ENCODE results near the gene ITGA1.

Gene ITGA1

DNA sequence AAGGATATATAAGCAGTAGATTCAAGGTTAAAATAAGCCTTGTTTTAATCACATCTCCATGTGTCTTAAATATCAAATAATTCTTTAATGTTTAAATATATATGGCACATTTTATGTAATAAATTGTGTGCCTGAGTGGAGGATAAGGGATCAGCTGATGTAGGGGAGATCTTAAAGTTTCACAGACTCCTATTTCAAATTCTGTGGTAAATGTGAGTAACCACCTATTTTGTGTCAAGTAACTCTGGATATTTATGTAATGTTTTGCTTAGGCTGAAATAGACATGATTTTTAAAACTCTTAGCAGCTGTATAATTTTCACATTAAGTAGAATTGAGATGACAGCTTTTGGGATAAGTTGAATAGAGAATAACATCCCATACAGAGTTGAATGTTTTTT lies 160.1 kb downstream of the ITGA1 start:
- TF ChIP-seq CSDC2 (CRISPR knock-in tag; IDR thresholded peaks at IDR 0.05): no peak
- TF ChIP-seq, protein P1, sequence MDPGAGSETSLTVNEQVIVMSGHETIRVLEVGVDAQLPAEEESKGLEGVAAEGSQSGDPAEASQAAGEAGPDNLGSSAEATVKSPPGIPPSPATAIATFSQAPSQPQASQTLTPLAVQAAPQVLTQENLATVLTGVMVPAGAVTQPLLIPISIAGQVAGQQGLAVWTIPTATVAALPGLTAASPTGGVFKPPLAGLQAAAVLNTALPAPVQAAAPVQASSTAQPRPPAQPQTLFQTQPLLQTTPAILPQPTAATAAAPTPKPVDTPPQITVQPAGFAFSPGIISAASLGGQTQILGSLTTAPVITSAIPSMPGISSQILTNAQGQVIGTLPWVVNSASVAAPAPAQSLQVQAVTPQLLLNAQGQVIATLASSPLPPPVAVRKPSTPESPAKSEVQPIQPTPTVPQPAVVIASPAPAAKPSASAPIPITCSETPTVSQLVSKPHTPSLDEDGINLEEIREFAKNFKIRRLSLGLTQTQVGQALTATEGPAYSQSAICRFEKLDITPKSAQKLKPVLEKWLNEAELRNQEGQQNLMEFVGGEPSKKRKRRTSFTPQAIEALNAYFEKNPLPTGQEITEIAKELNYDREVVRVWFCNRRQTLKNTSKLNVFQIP (CRISPR knock-in tag; IDR thresholded peaks at IDR 0.05; ENCODE audit: borderline replicate concordance, low read depth): no peak
- TF ChIP-seq PPARA (CRISPR knock-in tag; IDR thresholded peaks at IDR 0.05; ENCODE audit: borderline replicate concordance): no peak
- TF ChIP-seq TOX (CRISPR knock-in tag; IDR thresholded peaks at IDR 0.05; ENCODE audit: borderline replicate concordance): no peak
- TF ChIP-seq OSR1 (CRISPR knock-in tag; IDR thresholded peaks at IDR 0.05): no peak
- TF ChIP-seq ZNF565 (CRISPR knock-in tag; conservative IDR thresholded peaks at IDR 0.05; ENCODE audit: low read depth): no peak
- no peak for TF ChIP-seq ESRRG (CRISPR knock-in tag; IDR thresholded peaks at IDR 0.05)
- no peak for TF ChIP-seq ZFP30 (CRISPR knock-in tag; IDR thresholded peaks at IDR 0.05)
- TF ChIP-seq, protein P2, sequence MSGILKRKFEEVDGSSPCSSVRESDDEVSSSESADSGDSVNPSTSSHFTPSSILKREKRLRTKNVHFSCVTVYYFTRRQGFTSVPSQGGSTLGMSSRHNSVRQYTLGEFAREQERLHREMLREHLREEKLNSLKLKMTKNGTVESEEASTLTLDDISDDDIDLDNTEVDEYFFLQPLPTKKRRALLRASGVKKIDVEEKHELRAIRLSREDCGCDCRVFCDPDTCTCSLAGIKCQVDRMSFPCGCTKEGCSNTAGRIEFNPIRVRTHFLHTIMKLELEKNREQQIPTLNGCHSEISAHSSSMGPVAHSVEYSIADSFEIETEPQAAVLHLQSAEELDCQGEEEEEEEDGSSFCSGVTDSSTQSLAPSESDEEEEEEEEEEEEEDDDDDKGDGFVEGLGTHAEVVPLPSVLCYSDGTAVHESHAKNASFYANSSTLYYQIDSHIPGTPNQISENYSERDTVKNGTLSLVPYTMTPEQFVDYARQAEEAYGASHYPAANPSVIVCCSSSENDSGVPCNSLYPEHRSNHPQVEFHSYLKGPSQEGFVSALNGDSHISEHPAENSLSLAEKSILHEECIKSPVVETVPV (CRISPR knock-in tag; IDR thresholded peaks at IDR 0.05): no peak
- TF ChIP-seq RARB (CRISPR knock-in tag; IDR thresholded peaks at IDR 0.05): no peak
- TF ChIP-seq, protein P3, sequence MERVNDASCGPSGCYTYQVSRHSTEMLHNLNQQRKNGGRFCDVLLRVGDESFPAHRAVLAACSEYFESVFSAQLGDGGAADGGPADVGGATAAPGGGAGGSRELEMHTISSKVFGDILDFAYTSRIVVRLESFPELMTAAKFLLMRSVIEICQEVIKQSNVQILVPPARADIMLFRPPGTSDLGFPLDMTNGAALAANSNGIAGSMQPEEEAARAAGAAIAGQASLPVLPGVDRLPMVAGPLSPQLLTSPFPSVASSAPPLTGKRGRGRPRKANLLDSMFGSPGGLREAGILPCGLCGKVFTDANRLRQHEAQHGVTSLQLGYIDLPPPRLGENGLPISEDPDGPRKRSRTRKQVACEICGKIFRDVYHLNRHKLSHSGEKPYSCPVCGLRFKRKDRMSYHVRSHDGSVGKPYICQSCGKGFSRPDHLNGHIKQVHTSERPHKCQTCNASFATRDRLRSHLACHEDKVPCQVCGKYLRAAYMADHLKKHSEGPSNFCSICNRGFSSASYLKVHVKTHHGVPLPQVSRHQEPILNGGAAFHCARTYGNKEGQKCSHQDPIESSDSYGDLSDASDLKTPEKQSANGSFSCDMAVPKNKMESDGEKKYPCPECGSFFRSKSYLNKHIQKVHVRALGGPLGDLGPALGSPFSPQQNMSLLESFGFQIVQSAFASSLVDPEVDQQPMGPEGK (CRISPR knock-in tag; IDR thresholded peaks at IDR 0.05; ENCODE audit: borderline replicate concordance): no peak
- no peak for TF ChIP-seq TCF4 (CRISPR knock-in tag; IDR thresholded peaks at IDR 0.05; ENCODE audit: borderline replicate concordance)
- TF ChIP-seq GLIS3 (CRISPR knock-in tag; IDR thresholded peaks at IDR 0.05): no peak
- TF ChIP-seq SNAI2 (CRISPR knock-in tag; IDR thresholded peaks at IDR 0.05): no peak
- no peak for TF ChIP-seq ZC3H10 (CRISPR knock-in tag; IDR thresholded peaks at IDR 0.05)
- no peak for TF ChIP-seq ZNF8 (CRISPR knock-in tag; IDR thresholded peaks at IDR 0.05)
- TF ChIP-seq BACH2 (CRISPR knock-in tag; IDR thresholded peaks at IDR 0.05; ENCODE audit: borderline replicate concordance): no peak
- TF ChIP-seq, protein P4, sequence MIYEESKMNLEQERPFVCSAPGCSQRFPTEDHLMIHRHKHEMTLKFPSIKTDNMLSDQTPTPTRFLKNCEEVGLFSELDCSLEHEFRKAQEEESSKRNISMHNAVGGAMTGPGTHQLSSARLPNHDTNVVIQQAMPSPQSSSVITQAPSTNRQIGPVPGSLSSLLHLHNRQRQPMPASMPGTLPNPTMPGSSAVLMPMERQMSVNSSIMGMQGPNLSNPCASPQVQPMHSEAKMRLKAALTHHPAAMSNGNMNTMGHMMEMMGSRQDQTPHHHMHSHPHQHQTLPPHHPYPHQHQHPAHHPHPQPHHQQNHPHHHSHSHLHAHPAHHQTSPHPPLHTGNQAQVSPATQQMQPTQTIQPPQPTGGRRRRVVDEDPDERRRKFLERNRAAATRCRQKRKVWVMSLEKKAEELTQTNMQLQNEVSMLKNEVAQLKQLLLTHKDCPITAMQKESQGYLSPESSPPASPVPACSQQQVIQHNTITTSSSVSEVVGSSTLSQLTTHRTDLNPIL (CRISPR knock-in tag; IDR thresholded peaks at IDR 0.05; ENCODE audit: low read depth): no peak
- peak; percentile 17 for ATAC-seq

DNA sequence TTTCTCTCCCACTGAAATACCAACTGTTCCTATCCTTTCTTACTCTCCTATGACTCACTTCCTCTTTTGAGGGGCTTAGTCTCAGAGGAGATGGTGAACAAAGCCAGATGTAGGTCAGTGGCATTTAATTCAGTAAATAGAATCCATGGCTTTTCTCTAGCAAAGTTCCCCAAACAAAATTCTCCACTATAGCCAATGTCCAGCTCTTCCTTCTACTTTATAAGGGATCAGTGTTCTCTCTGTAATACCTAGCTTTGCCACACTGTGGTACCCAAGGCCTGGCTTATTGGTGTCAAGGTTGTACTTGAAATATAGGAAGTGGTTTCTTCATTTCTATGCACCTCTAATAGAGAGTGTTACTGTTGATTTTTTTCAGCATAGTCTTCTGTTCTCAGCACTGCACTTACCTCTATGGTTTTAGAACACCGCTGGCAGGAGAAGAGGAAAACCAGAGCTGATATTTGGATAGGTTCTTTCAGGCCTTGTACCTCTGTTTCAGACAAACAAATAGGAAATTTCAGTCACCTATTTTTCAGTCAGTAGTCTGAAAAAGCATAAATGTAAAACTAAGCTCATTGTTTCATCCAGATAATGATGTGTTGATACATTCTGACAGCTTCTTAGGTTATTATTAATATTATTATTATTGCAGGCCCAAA lies 160.8 kb downstream of the ITGA1 start:
- ATAC-seq: peak; percentile 91
- TF ChIP-seq RARB (CRISPR knock-in tag; IDR thresholded peaks at IDR 0.05): no peak
- no peak for TF ChIP-seq OSR1 (CRISPR knock-in tag; IDR thresholded peaks at IDR 0.05)
- no peak for TF ChIP-seq PPARA (CRISPR knock-in tag; IDR thresholded peaks at IDR 0.05; ENCODE audit: borderline replicate concordance)
- TF ChIP-seq ZFP30 (CRISPR knock-in tag; IDR thresholded peaks at IDR 0.05): no peak
- no peak for TF ChIP-seq ESRRG (CRISPR knock-in tag; IDR thresholded peaks at IDR 0.05)
- TF ChIP-seq, protein P2 (CRISPR knock-in tag; IDR thresholded peaks at IDR 0.05): no peak

DNA sequence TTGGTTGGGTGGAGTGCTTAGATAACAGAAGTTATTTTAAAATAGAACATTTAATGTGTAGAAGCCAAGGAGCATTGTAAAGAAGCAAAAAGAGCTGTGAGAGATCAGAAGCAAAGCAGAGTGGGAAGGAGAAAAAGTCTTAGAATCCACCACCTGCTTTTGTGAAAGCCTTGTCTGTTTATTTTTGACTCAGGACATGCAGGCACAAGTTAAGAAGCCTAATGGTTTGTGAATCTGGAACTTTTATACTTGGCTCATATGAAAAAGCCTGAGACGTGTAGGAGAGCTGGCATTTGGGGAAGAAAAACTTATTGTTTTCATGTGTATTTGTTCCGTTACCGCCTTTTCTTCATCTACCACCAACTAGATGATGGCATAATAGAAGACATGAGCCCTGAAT lies 163.0 kb downstream of the ITGA1 start:
- ATAC-seq: no peak
- no peak for TF ChIP-seq TOX (CRISPR knock-in tag; IDR thresholded peaks at IDR 0.05; ENCODE audit: borderline replicate concordance)

DNA sequence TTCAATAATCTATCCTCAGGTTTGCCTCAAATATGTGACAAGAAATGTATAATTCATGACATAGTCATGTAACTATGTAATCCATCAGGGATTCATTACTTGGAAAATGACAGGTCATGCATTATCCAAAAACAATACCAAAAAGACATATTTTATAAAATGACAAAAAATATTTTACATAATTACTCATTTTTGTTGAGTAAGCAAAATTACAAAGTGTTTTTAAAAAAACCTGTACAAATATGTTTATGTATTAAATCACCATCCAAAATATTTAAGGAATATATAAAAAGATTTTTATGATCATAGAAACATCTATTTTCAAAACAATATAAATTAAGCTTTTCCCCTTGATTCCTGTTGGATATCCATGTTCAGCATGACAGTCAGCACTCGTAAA lies 164.8 kb downstream of the ITGA1 start:
- TF ChIP-seq GLIS3 (CRISPR knock-in tag; IDR thresholded peaks at IDR 0.05) (no peak), ZNF8 (CRISPR knock-in tag; IDR thresholded peaks at IDR 0.05) (no peak), ZC3H10 (CRISPR knock-in tag; IDR thresholded peaks at IDR 0.05) (no peak), OSR1 (CRISPR knock-in tag; IDR thresholded peaks at IDR 0.05) (no peak)
- TF ChIP-seq, protein P2 (CRISPR knock-in tag; IDR thresholded peaks at IDR 0.05): no peak
- TF ChIP-seq, protein P5, sequence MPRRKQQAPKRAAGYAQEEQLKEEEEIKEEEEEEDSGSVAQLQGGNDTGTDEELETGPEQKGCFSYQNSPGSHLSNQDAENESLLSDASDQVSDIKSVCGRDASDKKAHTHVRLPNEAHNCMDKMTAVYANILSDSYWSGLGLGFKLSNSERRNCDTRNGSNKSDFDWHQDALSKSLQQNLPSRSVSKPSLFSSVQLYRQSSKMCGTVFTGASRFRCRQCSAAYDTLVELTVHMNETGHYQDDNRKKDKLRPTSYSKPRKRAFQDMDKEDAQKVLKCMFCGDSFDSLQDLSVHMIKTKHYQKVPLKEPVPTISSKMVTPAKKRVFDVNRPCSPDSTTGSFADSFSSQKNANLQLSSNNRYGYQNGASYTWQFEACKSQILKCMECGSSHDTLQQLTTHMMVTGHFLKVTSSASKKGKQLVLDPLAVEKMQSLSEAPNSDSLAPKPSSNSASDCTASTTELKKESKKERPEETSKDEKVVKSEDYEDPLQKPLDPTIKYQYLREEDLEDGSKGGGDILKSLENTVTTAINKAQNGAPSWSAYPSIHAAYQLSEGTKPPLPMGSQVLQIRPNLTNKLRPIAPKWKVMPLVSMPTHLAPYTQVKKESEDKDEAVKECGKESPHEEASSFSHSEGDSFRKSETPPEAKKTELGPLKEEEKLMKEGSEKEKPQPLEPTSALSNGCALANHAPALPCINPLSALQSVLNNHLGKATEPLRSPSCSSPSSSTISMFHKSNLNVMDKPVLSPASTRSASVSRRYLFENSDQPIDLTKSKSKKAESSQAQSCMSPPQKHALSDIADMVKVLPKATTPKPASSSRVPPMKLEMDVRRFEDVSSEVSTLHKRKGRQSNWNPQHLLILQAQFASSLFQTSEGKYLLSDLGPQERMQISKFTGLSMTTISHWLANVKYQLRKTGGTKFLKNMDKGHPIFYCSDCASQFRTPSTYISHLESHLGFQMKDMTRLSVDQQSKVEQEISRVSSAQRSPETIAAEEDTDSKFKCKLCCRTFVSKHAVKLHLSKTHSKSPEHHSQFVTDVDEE (CRISPR knock-in tag; IDR thresholded peaks at IDR 0.05): no peak
- no peak for ATAC-seq

Data from SK-N-SH treated with all-trans-retinoic acid at 6 μM for 48 hours (cell line).